ENCODE measurements around the gene SLC66A1.

SLC66A1 gene

GRCh38 chr1:19321071-19321470 is 8.9 kb downstream of the SLC66A1 start:
- H3K27me3 ChIP-seq (ENCODE audit: insufficient read depth, low read length) = no peaks in the 10 kb centered on the region
- H3K27ac ChIP-seq (ENCODE audit: low read depth, low read length, poor library complexity, severe bottlenecking) = no peak overlapping the region
- no peaks in the 10 kb centered on the region for H3F3A ChIP-seq (ENCODE audit: insufficient read depth, low read length)
- H3K79me2 ChIP-seq (ENCODE audit: insufficient read depth, low read length) = no peaks in the 10 kb centered on the region
- no peaks in the 10 kb centered on the region for H3K9me2 ChIP-seq (ENCODE audit: low read depth, low read length)
- peaks cover 25% of the 10 kb centered on the region for H3K4me1 ChIP-seq (ENCODE audit: insufficient read depth, low read length, severe bottlenecking)
- H4K20me1 ChIP-seq (ENCODE audit: insufficient read depth, low read length) = no peaks in the 10 kb centered on the region
- TF ChIP-seq CTCF (IDR thresholded peaks at IDR 0.05; ENCODE audit: low read length) = no peak
- no peak for TF ChIP-seq EZH2 (IDR thresholded peaks at IDR 0.05; ENCODE audit: borderline replicate concordance, low read length)
- H2AFZ ChIP-seq (ENCODE audit: low read length) = no peak overlapping the region
- H3K9me3 ChIP-seq (ENCODE audit: low read length) = no peaks in the 10 kb centered on the region
- H3K36me3 ChIP-seq (ENCODE audit: insufficient read depth, low read length) = peaks cover 17% of the 10 kb centered on the region
- no peak overlapping the region for H3K4me2 ChIP-seq (ENCODE audit: low read length)
- H3K9ac ChIP-seq (ENCODE audit: low read length) = no peak overlapping the region
- no peak overlapping the region for H3K4me3 ChIP-seq (ENCODE audit: low read depth, low read length, poor library complexity, severe bottlenecking)

- H3K4me2 ChIP-seq (ENCODE audit: low read length) = no peak overlapping the region
- no peaks in the 10 kb centered on the region for H3K9me2 ChIP-seq (ENCODE audit: low read depth, low read length)
- no peak overlapping the region for H3K27ac ChIP-seq (ENCODE audit: low read depth, low read length, poor library complexity, severe bottlenecking)
- no peak for TF ChIP-seq CTCF (IDR thresholded peaks at IDR 0.05; ENCODE audit: low read length)
- no peak for TF ChIP-seq EZH2 (IDR thresholded peaks at IDR 0.05; ENCODE audit: borderline replicate concordance, low read length)
- H3K79me2 ChIP-seq (ENCODE audit: insufficient read depth, low read length) = no peaks in the 10 kb centered on the region
- no peak overlapping the region for H3K9ac ChIP-seq (ENCODE audit: low read length)
- H3K4me3 ChIP-seq (ENCODE audit: low read depth, low read length, poor library complexity, severe bottlenecking) = no peak overlapping the region
- peaks cover 17% of the 10 kb centered on the region for H3K36me3 ChIP-seq (ENCODE audit: insufficient read depth, low read length)
- H3K9me3 ChIP-seq (ENCODE audit: low read length) = no peaks in the 10 kb centered on the region
- H3F3A ChIP-seq (ENCODE audit: insufficient read depth, low read length) = no peaks in the 10 kb centered on the region
- no peaks in the 10 kb centered on the region for H4K20me1 ChIP-seq (ENCODE audit: insufficient read depth, low read length)
- no peaks in the 10 kb centered on the region for H3K27me3 ChIP-seq (ENCODE audit: insufficient read depth, low read length)
- peaks cover 17% of the 10 kb centered on the region for H3K4me1 ChIP-seq (ENCODE audit: insufficient read depth, low read length, severe bottlenecking)
- H2AFZ ChIP-seq (ENCODE audit: low read length) = no peak overlapping the region
Observed at GRCh38 chr1:19322481-19322880, 10.4 kb downstream of the SLC66A1 start.

- Histone ChIP-seq H3K79me2 (ENCODE audit: insufficient read depth, low read length) (no peaks in the 10 kb centered on the region), H3K4me1 (ENCODE audit: insufficient read depth, low read length, severe bottlenecking) (peaks cover 17% of the 10 kb centered on the region), H3K36me3 (ENCODE audit: insufficient read depth, low read length) (peaks cover 8% of the 10 kb centered on the region), H3K4me2 (ENCODE audit: low read length) (no peak overlapping the region), H3K4me3 (ENCODE audit: low read depth, low read length, poor library complexity, severe bottlenecking) (no peak overlapping the region), H3K9me2 (ENCODE audit: low read depth, low read length) (no peaks in the 10 kb centered on the region), H3K27me3 (ENCODE audit: insufficient read depth, low read length) (no peaks in the 10 kb centered on the region), H2AFZ (ENCODE audit: low read length) (no peak overlapping the region), H3F3A (ENCODE audit: insufficient read depth, low read length) (no peaks in the 10 kb centered on the region), H4K20me1 (ENCODE audit: insufficient read depth, low read length) (no peaks in the 10 kb centered on the region), H3K27ac (ENCODE audit: low read depth, low read length, poor library complexity, severe bottlenecking) (no peak overlapping the region), H3K9me3 (ENCODE audit: low read length) (no peaks in the 10 kb centered on the region), H3K9ac (ENCODE audit: low read length) (no peak overlapping the region)
- TF ChIP-seq CTCF (IDR thresholded peaks at IDR 0.05; ENCODE audit: low read length) (no peak), EZH2 (IDR thresholded peaks at IDR 0.05; ENCODE audit: borderline replicate concordance, low read length) (no peak)
Observed at GRCh38 chr1:19323987-19324664, 12.0 kb downstream of the SLC66A1 start.

Measured in OCI-LY1 (cell line).